ENCODE results near the gene RNF222. TPM values are rescaled to one million over a fixed set of nuclear protein-coding genes. Genes with fewer than 3 reads are reported as not detected.

Gene RNF222, protein sequence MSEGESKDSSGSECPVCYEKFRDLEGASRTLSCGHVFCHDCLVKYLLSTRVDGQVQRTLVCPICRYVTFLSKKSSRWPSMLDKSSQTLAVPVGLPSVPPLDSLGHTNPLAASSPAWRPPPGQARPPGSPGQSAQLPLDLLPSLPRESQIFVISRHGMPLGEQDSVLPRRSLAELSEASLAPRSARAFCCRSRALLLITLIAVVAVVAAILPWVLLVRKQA
- total RNA-seq: not detected
- long read RNA-seq: 0 reads

DNA sequence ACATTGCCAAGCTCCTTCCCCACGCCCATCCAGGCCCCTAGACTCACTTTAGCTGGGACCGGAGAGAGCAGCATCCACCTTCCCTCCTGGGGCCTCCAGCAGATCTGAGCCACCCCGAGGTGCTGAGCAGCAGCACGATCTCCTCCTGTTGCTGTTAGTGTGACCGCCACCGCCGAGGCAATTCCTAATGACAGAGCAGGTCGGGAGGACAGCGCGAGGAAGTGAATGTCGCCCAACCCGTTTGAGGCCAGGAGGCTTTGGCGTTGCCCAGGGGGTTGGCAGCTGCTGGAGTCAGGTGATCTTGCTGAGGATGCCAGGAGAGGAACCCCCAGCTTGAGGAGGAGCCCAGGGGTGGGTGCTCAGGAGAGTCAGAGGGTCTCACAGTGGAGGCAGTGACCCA lies at the start of gene RNF222:
RNF222 (minus strand) TSS at position 192 of the 400 bp plus-strand sequence. CDS start 4,366 bp downstream, outside the sequence.
- intact Hi-C loops (cut with DNase I): no loop called here
- ATAC-seq: no peak
- DNase-seq: no peak

DNA sequence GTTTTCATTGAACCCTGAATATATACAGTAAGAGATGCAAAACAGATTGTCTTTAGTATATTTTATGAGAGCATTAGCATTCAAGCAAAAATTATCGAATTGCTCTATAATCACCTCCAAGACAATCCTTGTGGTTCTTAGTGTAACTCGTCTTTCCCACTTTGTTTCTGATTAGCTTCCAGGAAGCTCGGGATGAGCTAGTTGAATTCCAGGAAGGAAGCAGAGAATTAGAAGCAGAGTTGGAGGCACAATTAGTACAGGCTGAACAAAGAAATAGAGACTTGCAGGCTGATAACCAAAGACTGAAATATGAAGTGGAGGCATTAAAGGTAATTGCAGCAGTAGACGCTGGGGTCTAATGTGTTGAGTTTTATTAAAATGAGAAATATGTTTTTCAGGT lies 47.9 kb upstream of the RNF222 start:
- intact Hi-C loops (cut with DNase I): no loop called here

DNA sequence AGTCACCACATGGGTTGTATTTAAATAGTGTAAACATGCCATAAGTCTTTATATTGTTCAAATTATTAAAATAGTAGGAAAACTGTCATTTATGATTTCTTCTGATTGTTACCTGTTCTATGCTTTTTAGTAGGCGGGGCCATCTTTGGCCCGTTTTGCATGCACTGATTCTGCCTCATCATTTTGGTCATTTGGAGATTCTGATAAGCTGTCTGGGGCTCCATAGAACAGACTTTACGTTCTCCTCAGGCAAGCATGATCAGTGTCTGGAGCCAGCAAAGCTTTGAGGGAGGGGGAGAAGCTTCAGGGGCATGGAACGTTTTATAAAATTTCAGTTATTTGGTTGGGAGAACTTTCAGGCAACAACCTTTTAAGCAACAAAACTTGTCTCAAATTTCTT lies 46.9 kb upstream of the RNF222 start:
- DNase-seq: no peak
- intact Hi-C loops (cut with DNase I): no loop called here
- no peak for ATAC-seq

More for the DNA sequence above, 47.9 kb upstream of the RNF222 start:
- ATAC-seq: no peak
- no peak for DNase-seq

DNA sequence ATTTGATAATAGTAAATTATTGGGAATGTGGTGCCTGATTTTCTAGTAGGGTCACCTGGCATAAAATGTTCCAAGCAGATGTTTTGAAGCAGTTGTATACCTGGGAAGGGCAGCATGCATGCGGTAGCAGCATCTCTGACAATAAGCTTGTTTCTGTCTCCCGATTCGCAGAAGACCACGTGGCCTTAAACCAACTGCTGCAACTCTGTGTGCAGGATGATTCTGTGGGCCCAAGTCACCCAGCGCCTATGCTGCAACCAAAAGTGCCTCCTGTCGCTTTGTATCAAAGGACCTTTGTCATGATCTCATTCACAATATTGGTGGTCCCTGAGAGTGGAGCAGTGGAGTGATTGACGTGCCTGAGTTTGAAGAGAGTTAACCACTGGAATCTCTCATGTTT lies 46.1 kb upstream of the RNF222 start:
- ATAC-seq (no peak), DNase-seq (no peak)
- intact Hi-C loops (cut with DNase I): no loop called here

DNA sequence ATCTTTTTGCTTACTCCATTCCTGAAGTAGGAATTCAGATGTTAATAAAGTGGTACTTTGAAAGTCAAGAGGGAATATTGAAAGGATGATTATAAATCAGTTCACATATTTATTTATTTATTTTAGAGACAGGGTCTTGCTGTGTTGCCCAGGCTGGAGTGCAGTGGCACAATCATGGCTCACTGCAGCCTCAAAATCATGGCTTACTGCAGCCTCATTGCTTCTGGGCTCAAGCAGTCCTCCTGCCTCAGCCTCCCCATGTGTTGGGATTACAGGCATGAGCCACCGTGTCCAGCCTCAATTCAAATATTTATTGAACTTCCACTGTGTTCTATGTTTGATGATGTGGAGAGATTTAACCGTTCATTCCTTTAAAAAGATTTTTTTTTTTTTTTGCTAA lies 44.7 kb upstream of the RNF222 start:
- intact Hi-C loops (cut with DNase I): no loop called here
- ATAC-seq (no peak), DNase-seq (no peak)

DNA sequence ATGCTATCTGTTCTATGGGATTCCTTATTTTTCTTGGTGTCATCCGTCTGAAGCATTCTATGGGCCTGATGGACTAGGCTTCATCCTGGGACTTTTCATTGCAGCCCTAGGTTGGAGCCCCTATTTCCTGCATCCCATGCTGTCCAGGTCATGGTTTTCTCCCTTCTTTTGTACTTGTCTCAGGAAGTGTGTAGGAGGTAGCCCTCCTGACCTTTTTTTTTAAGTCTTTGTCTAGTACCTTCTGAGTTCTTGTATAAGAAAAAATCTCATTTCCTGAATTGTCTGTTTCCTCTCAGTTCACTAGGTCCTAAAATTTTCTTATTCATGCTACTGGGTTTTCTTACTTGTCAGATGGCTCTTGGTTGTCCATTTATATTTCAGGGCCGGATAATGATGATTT lies 44.1 kb upstream of the RNF222 start:
- ATAC-seq (no peak), DNase-seq (no peak)
- intact Hi-C loops (cut with DNase I): no loop called here

DNA sequence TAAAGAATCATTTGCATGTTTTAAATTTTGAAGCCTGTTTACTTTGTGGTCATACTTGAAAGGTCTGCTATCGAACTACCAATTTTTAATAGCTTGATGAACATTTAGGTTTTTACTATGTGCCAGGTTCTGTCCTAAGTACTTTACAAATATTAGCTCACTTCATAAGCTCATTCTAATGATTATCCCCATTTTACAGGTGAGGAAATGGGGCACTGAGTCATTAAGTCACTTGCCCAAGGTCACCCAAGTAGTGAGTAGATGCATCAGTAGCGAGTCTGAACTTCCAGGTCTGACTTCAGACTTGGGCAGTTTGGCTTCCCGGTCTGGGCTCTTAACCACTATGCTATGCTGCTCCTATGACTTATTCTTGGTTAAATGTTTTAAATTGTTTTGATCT lies 42.1 kb upstream of the RNF222 start:
- ATAC-seq (no peak), DNase-seq (no peak)
- intact Hi-C loops (cut with DNase I): no loop called here

DNA sequence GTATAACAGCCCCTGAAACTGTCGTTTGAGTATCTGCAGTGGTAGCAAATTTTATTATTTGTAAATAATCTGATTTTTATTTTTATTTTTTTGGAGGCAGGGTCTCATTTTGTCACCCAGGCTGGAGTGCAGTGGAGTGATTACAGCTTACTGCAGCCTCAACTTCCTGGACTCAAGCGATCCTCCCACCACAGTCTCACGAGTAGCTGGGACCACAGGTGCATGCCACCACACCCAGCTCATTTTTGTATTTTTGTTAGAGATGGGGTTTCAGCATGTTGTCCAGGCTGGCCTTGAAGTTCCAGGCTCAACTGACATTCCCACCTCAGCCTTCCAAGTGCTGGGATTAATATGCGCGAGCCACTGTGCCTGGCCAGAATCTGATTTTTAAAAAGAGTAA lies 40.8 kb upstream of the RNF222 start:
- DNase-seq (no peak), ATAC-seq (no peak)
- intact Hi-C loops (cut with DNase I): no loop called here

DNA sequence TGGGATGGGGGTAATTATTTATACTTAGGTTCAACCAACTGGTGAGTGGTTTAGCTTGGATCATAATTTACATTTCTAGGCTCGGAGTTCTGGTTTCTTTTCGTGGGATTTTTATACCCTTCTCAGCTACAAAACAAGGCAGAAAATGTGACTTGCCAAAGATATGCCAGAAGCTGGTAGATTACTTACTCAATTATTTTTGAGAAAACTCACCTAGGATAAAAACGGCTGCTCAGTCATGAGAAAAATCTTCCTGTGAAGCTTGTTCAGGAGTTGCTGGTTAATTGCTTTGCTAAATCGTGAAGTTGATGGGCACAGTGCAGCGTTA lies 39.2 kb upstream of the RNF222 start:
- no peak for ATAC-seq
- intact Hi-C loops (cut with DNase I): no loop called here

DNA sequence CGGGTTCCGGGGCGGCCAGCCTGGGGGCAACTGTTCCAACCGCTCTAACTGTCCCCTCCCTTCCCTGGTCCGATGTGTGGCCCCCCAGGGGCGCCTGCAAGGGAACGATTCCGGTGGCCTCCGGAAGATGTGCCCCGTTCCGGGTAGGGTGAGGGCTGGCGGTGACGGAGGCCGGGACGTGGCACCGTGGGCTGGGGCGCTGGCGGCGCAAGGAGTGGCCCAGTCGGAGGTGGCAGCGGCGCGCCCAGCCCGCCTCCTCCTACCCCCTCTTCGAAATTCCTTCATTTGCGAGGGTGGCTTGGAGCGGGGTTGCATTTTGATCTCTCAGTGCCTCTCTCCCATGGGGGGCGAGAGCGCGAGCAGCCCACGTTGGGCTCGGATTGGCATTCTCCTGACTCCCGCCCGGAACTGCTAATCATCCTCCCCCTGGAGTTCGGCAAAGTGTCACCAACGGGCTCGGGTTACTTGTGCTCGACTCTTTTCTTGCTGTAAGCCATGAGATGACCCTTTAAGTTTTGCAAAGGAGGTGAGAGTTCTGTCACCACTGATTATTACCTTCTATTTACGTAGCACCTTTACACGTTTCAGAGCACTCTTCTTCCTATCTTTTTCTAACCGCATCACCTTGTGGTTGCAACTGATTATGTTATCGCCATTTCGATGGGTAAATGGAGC lies 38.7 kb upstream of the RNF222 start:
- intact Hi-C loops (cut with DNase I): no loop called here
- DNase-seq (peak; percentile 74), ATAC-seq (peak; percentile 71 to 85)

More for the DNA sequence above, 39.2 kb upstream of the RNF222 start:
- DNase-seq: no peak

DNA sequence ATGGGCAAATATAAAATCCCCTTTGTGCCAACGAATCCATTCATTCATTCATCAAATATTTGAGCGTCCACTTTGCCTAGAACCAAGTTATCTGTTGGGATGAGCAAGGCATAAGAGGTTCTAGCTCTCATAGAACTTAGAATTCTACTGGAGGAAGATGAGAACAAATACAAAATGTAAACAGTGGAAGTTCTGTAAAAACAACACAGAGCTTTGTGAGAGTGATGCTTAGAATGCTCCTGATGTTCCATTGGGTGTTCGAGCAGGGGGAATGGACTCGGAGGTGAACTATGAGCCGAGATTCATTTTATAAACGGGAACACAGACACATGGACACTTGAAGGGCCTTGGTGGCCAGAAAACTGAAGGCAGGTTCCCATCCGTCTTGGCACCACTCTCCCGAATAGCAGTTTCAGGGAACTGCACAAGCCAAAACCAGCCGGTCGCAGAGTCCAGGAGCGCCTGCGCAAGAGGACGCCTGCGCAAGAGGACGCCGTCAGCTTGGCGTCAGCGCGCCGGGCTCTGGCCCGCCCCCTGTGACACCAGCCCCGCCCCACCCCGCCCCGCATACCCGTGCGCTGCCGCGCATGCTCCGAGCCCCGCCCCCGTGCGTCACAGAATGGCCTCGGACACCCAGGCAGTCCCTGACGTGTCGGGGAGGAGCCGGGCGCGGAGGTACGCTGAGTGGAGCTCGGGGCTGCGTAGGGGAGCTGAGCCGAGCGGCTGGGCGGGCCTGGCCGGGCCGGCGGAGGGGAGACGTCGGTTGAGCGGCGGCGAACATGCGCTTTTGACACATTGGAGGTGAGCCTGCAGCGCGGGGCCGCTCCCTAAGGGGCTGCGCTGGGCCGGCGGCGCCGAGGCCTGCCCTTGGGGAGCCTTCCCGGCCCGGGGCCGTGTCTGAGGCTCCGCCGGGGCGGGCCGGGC lies 37.9 kb upstream of the RNF222 start, which contains the start of gene NDEL1:
NDEL1 (plus strand) TSS at position 640 of the 924 bp plus-strand sequence. CDS start 8,388 bp downstream, outside the sequence.
- DNase-seq (peak; percentile 100), ATAC-seq (peak; percentile 97 to 98)
- intact Hi-C loops (cut with DNase I): no loop called here

DNA sequence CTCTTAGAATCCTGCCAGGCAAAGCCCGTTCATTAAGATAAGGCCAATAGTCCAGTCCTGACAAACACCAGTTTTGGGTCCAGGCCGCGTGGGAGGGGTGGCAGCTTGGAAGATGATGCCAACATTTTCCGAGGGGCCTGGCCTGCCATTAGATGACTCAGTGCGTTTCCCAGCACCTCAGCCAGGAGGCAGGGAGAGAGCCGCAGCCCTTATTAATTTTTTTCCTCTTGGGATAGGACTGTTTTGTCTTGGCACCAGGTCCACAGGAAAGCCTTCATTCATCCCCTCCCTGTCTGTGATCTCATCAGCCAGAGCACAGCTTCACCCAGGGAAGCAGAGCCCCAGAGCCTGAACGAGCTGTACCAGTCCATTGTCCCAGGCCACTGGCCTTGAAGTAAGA lies 33.3 kb upstream of the RNF222 start:
- peak; percentile 92 for DNase-seq
- peak; percentile 32 to 75 for ATAC-seq
- intact Hi-C loops (cut with DNase I): no loop called here

DNA sequence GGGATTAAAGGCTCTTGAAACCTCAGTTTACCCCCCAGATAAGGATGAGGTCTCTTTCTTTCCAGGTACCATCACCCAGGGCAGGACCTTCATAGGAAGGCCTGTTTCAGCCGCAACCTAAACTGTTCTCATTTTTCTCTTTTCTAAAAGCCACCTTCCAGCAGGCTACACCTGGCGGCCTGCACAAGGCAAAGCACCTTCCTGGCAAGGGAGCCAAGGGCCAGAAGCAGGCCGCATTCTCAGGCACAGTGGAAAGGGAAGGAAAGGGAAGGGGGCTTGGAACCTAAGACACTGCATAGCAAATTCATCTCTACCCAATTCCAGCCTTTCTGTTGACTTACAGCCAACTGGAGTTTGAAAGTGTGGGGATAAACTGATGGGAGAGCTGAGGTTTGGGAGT lies 29.2 kb upstream of the RNF222 start:
- no peak for DNase-seq
- intact Hi-C loops (cut with DNase I): no loop called here
- ATAC-seq: no peak

DNA sequence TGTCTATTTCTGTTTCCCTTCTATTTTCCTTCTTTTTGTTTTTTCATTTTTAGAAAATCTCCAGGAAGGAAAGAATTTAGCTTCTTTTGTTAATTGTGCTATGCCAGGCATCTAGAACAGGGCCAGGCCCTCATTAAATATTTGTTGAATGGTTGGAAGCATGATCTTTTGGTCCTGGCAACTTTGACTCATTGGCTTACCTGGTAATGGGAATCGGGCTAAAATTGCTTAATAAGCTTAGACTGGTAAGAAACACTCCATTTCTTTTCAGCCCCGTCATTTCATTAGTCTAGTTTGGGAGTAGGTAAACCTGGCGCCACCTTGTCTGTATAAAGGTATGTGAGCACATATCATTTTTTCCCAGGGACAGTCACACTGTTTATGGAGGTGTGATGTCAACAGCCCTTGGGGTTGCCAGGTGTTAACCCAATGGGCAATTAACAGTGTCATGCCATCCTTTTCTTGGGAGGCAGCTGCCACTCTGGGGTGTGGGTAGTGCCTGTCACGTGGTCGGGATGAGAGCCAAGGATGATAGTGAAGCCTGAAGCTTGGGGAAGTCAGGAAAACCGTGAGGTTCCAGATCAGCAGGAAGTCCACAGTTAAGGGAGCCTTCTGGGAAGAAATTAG lies 28.6 kb upstream of the RNF222 start:
- no peak for ATAC-seq
- intact Hi-C loops (cut with DNase I): no loop called here

DNA sequence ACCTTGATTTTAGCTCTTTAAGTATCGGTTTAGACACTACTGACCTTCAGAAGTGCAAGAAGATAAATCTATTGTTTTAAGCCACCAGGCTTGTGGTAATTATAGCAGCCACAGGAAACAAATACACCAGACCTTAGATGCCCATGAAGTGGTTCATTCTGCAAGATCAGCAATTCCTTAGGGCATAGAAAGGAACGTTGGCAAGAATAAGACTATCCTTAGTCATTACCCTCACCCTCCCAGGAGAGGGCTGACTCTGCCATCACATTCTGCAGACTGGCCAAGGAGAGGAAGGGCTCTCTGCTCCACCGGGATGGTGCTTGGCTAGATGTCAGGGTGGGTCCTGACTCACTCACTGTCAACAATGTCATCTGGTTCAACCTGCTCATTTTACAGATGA lies 23.9 kb upstream of the RNF222 start:
- intact Hi-C loops (cut with DNase I): no loop called here
- peak; percentile 50 for ATAC-seq
- no peak for DNase-seq

More for the DNA sequence above, 28.6 kb upstream of the RNF222 start:
- no peak for DNase-seq

DNA sequence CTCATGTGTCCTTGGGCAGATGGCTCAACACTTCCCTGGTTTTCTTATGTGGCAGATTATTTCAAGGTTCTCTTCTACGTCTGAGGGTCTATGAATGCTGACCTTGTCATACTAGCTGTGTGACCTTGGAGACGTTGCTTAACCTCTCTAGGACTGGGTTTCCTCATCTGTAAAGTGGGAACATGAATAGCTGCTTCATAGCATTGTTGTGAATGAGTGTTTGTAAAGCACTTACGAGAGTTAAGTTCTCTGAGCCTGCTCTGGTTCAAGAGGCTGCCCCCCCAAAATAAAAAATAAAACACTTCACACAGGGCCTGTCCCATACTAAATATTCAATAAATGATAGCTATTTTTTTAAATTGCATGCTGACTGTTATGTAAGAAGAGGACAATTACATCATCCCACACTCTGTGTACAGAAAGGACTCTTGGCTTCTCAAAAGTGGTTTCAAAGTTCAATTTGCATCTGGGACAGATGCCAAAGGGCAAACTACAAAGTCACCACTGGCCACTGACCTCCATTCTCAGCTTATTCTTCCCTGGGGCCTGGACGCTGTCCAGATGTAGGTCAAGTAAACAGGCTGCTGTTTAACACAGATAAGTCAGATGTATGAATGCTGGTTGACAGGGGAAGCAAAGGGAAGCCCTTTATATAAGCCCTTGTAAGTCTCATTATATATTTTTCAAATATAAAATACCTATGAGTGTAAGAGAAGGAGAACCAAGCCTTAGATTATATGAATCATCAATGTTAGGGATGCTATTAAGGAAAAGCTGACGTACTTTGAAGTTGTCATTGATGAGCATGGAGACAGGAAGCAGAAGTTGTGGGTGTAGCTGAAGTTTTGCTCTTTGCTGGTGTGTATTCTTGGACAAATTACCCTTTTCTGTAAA lies 22.7 kb upstream of the RNF222 start:
- peak; percentile 68 for DNase-seq
- intact Hi-C loops (cut with DNase I): no loop called here
- peak; percentile 85 to 93 for ATAC-seq

DNA sequence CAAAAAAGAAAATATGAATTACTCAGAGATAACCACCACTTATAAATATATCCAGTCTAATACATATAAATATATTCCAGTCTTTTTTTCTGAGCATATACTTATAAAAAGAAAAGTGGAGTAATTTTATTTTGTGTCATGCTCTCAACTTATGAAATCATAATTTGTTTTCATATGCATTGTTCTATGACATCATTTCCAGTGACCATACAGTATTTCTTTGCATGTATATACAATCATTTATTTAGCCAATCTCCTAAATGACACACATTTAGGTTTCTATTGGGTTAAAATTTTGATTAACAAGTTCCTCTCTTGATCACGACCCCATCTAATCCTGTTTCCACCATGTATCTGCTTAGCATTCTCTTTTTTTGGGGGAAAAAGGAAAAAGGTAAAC lies 21.7 kb upstream of the RNF222 start:
- intact Hi-C loops (cut with DNase I): loop anchor here in 1 of 2 donors (10.0 kb wide), 1 partner anchor 325 kb away; the partner anchor contains the start of gene CCDC42
- ATAC-seq: no peak
- DNase-seq: no peak

DNA sequence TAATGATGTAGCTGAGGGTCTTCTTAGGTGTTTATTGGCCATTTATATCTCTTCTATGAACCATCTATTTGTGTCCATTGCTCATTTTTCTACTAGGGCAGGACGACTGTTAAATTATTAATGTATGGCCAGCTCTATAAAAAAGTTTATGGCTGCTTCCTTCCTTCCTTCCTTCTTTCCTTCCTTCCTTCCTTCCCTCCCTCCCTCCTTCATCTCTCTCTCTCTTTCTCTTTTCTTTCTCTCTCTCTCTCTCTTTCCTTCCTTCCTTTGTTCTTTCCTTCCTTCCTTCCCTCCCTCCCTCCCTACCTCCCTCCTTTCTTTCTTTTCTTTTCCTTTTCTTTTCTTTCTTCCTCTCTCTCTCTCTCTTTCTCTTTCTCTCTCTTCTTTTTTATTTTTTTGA lies 20.8 kb upstream of the RNF222 start:
- DNase-seq: no peak
- intact Hi-C loops (cut with DNase I): loop anchor here in 1 of 2 donors (10.0 kb wide), 1 partner anchor 326 kb away; the partner anchor contains the start of gene CCDC42
- ATAC-seq: no peak

All from left cardiac atrium (tissue), 4 donors.